ENCODE data around the gene RIPOR3.
"Not testable (repeated sequence)": the region's sequence is repeated elsewhere in the genome, so short reads cannot be mapped to it uniquely, and the experiment has no call there.

Gene RIPOR3

DNA sequence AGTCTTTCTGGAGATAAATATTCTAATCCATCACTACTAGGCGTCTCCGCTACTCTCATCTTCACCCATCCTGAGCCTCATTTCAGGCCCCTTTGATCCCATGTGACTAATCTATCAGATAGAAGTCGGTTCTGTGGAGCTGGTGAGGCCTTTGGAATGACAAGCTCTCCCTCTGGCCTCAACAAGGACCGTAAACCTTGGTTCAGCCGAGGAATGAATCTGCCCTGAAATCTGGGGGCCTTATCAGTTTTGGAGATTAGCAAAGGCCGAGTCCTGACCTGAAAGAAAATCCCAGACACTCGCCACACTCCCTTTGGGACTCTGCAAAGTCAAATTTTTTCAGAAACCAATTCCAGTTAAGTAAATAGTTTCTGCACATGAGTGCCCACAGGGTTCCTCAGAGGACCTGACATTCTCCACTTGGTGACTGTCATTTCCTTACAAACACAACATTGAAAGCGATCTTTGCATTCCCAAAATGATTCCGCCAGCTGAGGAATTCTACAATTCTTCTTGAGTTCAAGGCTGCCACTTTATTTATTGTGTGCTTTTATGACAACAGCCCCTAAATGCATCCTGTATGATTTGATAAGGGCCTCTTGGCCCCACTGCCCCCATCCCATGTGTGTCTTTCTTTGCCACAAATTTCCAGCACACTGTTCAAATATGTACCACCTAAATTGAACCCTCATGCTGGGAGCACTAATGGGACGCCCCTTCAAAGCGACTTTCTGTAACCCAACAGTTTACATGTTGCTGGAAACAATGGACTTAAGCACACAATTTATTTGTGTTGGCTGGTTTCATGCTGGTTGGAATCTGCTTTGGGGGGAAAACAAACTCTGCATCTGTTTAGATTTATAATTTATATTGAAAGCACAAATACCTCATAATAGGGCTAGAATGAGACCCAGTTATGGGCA lies 10.0 kb upstream of the RIPOR3 start:
- DNase-seq, result no peak

DNA sequence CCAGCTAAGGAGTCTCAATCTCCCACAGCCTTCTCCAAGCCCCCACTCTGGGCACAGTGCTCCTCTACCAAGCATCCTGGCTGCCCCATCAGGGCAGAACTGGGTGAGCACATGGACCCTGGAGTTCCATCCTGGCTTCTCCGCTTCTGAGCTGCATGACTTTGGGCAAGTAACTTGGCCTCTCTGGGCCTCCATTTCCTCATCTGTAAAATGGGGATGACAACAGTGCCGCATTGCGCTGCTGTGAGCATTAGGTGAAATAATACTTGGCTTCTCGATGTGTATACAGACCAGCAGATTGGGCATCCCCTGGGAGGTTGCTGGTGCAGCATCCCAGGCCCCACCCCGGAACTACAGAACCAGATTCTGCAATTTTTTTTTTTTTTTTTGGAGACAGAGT lies 8.3 kb upstream of the RIPOR3 start:
- no peak for DNase-seq

DNA sequence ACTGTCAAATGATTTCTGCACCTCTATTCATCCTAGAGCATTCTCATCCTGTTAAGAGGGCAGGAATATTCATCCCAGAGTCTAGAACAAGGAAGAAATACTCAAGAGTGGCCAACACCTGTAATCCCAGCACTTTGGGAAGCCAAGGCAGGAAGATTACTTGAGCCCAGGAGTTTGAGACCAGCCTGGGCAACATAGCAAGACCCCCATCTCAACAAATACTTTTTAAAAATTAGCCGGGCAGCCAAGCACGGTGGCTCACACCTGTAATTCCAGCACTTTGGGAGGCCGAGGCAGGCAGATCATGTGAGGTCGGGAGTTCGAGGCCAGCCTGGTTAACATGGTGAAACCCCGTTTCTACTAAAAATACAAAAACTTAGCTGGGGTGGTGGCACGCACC lies 6.9 kb upstream of the RIPOR3 start:
- DNase-seq, result not testable (repeated sequence)

DNA sequence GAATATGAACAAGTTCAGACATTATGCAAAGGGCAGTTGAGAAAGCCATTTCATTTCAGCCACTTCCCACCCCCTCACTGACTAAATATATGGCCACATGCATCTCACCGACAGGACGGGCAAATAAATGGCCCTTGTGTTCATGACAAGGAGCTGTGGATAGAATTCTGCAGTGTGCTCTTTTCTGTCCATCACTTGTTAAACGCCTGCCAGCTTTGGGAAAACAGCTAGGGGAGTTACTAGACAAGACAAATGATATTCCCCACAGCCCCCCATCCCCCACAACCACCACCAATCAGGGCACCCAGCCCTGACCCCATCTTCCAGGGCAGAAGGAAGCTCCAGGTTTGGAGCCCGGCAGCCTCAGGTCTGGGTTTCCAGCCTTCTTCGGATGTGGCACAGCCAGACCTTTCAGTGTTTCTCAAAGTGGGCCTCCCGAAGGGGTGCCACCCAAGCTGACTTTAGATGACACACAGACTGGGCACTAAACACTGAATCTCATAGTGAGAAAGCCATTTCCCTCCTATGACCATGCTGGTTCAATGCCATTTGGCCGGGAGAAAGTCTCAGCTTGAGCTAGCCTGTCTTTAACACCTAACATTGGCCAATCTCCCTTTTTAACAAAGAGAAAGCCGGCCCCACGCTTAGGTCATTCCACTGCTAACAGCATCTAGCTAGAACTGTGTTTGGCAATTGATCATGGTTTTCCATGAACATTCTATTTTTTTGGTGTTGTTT lies 4.0 kb upstream of the RIPOR3 start:
- DNase-seq, result no peak

DNA sequence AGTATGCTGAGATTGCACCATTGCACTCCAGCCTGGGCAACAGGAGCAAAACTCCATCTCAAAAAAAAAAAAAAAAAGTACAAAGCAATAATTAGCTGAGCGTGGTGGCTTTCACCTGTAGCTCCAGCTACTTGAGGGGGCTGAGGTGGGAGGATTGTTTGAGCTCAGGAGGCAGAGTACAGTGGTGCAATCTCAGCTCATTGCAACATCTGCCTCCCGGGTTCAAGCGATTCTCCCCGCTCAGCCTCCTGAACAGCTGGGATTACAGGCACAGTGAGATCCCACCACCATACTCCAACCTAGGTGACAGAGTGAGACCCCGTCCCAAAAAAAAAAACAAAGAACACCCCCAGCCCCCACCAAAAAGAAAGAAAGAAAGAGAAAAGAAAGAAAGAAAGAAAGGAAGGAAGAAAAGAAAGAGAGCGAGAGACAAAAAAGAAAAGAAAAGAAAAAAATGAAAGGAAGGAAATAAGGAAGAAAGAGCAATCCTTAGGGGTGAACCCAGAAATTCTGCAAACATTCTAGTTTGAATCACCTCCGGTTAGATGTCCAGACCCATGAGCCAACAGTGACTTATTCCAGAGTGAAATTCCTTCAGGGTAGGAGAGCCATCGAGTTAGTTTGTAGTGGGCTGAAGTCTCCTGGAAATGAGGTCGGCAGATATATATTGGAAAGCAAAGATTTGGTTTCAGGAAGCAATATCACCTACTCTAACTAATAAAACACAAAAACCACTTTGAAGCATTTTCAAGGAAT lies 3.2 kb upstream of the RIPOR3 start:
- DNase-seq, result no peak

DNA sequence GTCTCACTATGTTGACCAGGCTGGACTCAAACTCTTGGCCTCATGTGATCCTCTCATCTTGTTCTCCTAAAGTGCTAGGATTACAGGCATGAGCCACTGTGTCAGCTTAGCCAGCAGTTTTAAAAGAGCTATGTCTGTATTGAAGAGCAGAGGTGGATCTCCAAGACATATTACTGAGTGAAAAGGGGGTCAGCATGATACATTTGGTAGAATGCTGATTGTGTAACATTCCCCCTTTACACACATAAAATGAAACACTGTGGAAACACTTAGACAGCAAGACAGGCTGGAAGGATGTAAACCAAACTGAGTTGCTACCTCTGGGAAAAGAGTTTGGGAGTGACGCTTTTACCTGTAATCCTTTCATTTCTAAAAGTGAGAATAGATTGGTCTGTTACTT lies 1.7 kb upstream of the RIPOR3 start:
- DNase-seq, result no peak

DNA sequence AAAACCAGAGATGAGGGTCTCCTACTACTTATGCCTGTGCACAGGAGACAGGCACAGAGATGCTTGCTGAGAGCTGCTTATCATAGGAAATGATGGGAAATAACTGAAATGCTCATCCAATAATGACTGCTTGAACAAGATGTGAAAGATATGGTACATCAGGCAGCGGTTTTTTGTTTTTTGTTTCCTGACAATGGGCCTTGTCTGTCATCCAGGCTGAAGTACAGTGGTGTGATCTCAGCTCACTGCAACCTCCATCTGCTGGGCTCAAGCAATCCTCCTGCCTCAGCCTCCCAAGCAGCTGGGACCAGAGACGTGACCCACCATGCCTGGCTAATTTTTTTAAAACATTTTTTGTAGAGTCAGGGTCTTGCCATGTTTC lies 1.2 kb upstream of the RIPOR3 start:
- no peak for DNase-seq

DNA sequence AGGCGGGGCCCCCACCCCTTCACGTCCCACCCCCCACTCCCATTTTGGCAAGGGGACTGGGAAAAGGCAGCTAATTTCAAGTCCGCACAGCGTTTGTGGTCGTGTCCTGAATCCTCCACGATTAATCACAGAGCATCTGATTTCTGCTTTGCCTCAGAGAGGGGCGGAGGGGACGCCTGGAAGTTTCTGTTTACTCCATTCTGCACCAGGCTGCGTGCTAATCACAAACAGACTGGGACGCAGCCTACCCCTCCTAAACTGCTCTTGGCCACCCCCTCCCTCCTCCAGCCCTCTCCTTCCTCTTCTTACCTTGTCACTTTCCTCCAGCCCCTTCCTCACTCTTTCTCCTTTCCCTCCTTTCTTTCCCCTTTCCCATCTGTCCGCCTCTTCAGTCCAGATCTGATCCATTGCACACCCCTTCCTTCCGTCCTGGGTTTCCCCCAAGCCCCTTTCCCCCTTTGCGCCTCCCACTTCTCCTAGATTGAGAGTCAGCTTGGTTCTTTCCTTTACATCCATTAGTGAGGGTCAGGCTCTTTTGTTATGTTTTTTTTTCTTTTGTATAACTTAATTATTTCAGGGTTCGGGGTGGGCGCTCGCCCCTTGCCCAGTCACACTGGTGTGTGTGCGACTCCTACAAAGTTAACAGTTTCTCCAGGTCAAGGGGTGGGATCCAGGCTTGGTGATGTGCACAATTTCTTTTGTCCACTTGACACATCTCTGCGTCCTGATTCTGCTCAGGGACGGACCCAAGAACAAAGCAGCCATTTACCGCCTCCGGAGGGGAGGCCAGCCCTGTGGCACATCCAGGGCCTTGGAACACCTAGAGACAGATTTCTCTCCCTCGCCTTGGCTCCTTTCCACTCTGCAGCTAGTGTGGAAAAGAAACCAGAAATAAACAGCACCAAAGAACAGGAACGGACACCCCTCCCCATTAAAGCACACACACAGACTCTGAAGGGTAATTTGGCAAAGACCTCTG lies 520 bp upstream of the RIPOR3 start:
- DNase-seq, result no peak

DNA sequence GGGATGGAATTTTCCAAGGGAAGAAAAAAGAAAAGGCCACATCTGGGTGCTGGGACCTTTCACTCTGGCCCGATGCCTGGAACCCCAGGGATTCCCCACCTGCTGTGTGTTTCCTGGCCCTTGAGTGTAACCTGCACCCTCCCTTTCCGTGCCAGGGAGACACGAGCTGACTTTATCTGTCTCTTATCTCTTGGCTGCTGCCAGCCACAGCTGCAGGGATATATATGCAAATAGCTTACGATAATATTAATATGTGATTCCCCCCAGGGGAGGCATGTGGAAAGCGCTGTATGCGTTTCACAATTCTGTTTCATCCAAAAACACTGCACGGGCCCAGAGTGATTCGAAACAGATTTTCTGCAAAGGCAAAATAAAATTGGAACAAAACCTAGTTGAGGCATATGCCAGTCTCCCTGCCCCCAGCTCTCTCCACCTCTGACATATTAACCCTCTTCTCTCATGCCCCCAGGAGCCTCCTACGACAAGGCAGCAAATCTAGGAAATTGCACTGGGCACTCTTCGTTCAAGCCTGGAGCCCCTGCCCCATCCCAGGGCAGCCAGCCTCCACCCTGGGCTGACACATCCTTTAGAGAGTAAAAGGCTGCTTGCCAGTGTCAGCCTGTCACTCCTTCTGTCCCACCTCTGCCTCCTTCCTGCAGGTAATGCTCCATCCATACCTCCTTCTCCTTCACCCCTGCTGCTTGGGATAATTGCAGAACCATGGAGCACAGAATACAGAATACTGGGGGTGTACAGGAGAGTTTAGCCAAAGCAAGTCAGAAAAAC lies 1.3 kb downstream of the RIPOR3 start:
- no peak for DNase-seq

DNA sequence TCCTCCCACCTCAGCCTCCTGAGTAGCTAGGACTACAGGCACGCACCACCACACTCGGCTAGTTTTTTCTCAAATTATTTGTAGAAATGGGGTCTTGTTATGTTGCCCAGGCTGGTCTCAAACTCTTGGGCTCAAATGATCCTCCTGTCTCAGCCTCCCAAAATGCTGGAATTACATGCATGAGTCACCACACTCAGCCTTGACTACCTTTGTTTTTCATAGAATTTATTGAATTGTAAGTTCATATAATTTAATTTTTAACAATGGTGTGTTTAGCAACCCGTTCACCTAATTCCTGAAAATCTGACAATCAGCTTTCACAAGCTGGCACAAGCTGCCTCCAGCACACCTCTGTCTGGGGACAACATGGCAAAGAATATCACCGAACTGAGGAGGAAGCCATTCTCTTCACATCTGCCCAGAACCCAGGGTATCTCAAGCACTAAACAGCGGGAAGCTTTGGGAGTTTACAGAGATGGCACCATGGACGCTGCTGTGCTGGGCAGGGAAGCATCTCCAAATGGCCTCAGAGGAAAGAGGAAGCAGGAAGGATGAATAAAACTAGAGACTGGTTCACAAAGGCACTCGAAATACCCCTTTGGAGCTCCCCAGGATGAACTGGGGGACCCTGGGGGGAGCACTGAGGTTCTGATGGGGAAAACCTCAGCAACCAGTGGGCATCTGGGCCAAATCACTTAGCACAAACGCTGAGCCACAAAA lies 2.9 kb downstream of the RIPOR3 start:
- DNase-seq, result no peak

DNA sequence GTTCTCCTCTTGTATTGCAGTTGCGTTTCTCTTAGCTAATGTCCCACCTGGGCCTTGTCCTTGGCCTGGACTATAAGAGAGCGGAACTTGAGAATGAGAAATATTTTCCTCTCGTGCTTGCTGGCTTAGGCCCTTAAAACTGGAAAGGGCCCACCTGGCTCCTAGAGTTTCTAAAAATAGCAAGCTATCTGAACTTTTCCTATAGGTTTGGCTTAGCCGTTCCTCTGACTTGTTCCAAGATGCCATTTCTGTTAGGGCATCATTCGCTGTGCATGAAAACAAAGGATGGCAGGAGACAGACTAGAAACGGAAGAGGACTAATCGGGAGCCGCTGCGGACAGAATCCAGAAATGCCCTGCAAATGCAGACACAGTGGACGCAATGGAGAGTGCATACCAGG lies 4.5 kb downstream of the RIPOR3 start:
- no peak for DNase-seq

DNA sequence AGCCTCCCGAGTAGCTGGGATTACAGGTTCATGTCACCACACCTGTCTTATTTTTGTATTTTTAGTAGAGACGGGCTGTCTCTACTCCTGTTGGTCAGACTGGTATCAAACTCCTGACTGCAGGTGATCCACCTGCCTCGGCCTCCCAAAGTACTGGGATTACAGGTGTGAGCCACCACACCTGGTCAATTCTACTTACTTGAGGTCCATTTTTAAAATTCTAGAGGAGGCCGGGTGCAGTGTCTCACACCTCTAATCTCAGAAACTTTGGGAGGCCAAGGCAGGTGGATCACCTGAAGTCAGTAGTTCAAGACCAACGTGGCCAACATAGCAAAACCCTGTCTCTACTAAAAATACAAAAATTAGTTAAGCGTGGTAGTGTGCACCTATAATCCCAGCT lies 7.8 kb downstream of the RIPOR3 start:
- DNase-seq, result no peak

DNA sequence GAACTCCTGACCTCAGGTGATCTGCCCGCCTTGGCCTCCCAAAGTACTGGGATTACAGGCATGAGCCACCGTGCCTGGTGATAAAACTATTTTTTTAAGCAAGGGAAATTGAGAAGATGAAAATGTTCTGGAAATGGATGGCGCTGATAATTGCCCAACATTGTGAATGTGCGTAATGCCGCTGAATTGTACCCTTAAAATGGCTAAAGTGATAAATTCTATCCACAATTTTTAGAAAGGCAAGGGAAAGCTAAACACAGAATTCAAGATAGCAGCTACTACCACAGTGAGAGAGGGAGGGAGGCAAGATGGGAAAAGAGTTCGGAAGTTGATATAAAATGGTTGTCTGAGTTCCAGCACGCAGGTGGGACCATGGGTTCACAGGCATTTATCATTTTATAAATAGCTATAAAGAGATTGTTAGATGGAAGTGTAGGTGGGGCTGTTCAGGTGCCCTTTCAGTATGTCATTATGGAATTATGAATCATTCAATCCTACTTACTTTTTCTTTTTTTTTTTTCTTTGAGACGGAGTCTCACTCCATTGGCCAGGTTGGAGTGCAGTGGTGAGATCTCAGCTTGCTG lies 8.3 kb downstream of the RIPOR3 start:
- DNase-seq, result no peak

DNA sequence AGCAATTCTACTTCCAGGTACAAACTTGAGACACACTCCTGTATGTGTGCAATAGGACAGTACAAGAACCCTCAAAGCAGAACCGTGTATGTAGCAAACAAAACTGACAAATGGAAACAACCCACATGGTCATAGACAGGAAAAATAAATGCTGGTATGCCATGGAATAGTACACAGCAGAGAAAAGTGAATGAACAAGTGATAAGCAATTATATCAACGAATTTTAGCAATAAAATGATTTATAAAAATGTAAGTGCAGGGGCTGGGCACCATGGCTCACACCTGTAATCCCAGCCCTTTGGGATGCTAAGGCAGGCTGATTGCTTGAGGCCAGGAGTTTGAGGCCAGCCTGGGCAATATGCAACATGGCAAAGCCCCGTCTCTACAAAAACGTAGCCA lies 9.3 kb downstream of the RIPOR3 start:
- DNase-seq, result no peak

DNA sequence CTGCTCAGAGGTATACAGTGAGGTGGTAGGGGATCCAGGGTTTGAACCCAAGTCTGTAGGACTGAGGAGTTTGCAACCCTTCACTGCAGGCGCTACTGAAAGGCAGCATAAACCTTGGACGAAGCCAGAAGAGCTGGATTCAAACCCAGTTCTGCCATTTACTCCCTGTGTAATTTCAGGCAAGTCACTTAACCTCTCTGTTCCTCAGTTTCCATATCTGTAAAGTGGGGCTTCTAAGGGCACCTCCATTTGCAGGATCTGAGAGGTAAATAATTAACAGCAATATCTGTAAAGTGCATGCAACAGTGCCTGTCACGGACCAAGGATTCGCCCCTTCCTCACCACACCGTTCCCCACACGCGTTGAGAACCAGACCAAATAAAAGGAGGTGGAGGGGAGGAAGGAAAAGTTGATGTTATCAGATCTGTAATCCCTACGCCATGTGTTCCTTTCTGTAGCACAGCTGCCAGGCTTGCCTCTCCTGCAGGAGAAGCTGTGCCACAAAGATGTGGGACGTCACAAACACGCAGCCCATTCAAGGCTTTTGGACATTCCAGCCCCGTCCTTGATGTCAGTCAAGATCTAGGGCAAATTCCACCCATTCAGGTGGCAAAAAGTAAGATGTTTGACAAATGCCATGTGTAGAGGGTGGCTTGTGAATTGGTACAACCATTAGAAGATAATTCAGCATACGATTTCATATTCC lies 9.8 kb downstream of the RIPOR3 start:
- DNase-seq, result no peak

DNA sequence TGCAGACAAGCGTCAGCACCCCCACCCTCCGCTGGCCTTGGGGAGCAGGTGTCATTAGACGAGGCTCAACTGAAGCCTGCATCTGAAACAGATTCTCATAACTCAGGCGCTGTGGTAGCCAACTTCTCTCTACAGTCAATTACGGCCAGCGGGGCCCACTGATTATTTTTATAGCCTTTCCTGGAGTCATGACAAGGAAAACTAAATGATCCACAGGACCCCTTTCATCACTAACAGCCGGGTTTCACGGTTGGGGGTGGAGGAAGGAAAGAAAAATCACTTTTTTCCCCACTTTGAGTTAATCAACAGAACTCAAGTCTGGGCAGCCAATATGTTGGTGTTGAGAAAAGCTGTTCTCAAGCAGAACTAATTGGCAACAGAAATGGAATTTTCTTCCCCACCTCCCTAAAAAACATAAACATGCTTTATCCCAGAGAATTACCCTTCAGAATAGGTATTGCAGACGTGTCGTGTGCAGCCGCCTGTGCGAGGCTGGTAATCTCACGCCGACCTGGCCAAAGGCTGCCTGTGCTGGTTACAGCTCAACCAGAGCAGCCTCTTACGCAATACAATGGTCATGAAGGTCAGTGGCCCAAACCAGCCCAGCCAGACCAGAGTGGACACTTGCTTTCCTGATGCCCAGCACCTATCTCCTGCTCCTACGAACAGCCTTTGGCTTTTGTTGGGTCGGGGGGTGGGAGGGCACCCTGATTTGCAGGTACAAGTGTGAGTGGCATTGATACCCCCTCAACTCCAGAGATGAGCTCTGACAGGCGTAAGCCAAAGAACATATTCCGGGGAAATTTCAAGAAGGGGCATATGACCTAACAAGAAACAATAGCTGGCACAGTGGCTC lies 11.0 kb downstream of the RIPOR3 start:
- no peak for DNase-seq

DNA sequence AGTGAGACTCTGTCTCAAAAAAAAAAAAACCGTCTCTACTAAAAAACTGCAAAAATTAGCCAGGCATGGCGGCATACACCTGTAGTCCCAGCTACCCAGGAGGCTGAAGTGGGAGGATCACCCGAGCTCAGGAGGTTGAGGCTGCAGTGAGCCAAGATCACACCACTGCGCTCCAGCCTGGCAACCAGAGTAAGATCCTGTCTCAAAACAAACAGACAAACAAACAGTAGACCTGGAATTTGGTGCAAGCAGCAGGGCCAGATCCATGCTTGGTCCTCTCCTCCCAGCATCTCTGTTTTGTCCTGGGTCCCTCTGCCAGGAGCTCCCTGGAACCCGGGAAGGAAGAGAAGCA lies 11.6 kb downstream of the RIPOR3 start:
- no peak for DNase-seq

DNA sequence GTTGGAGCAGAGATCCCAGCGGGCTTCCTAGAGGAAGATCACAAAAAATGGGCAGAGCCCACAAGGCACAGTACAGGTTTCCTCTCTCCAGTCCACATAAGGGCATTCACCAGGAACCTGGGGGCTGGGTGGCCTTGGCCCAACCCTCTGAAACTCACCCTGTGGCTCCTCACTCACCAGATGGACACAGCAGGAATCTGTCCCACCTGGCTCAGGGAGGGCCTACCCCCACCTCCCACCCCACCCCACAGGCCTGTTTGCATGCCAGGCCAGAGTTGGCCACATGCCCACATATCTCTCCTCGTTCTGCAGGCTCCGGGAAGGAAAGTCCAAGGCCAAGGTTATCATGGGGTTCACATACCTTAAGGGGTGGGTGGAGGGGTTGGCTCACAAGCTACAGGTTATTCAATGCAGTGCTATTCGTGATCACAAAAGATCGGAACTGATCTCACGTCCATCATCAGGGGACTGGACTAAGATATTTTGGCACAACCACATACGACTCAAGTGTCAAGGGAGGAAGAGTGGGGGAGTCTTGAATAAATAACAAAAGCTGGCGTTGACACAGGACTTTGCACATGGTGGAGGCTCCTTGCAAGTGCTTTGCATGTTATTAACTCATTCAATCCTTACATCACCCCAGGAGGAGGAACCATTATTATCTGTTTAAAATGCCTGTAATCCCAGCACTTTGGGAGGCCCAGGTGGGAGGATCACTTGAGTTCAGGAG lies 13.0 kb downstream of the RIPOR3 start:
- no peak for DNase-seq

Data from activated CD4-positive, alpha-beta T cell treated with anti-CD3 and anti-CD28 coated beads for 48 hours (primary cell).